HEK293 (cell line): ENCODE data around the gene ALG11.

Source experiments
- ATF2 ChIP-seq: fragments of 450-650 bp; formaldehyde crosslinking; IDR thresholded peaks from 2 replicates; pipeline ENCODE4 v1.5.1; 2016; ENCODE audit warnings: missing biosample characterization, missing genetic modification characterization, low read depth
- CTCF ChIP-seq: fragments of 450-650 bp; formaldehyde crosslinking; IDR thresholded peaks from 2 replicates; pipeline ENCODE4 v1.5.1; 2016; ENCODE audit warnings: missing biosample characterization, missing genetic modification characterization
- KLF10 ChIP-seq: fragments of 450-650 bp; IDR thresholded peaks from 2 replicates; pipeline ENCODE4 v1.5.1; 2018; ENCODE audit warnings: missing biosample characterization, mild to moderate bottlenecking, missing genetic modification characterization
- MYNN ChIP-seq: fragments of 450-650 bp; formaldehyde crosslinking; IDR thresholded peaks from 2 replicates; pipeline ENCODE4 v1.5.1; 2016; ENCODE audit warnings: missing biosample characterization, missing genetic modification characterization, borderline replicate concordance
- SALL2 ChIP-seq: fragments of 450-650 bp; formaldehyde crosslinking; IDR thresholded peaks from 2 replicates; pipeline ENCODE4 v1.5.0; 2017; ENCODE audit warnings: missing biosample characterization, mild to moderate bottlenecking, missing genetic modification characterization, borderline replicate concordance
- ZFP3 ChIP-seq: fragments of 450-650 bp; formaldehyde crosslinking; IDR thresholded peaks from 2 replicates; pipeline ENCODE4 v1.5.1; 2016; ENCODE audit warnings: low read depth, missing biosample characterization, missing genetic modification characterization
- ZNF202 ChIP-seq: fragments of 450-650 bp; formaldehyde crosslinking; IDR thresholded peaks from 2 replicates; pipeline ENCODE4 v1.5.1; 2016; ENCODE audit warnings: missing biosample characterization, missing genetic modification characterization, borderline replicate concordance
- ZNF362 ChIP-seq: fragments of 450-650 bp; formaldehyde crosslinking; IDR thresholded peaks from 2 replicates; pipeline ENCODE4 v1.5.1; 2016; ENCODE audit warnings: missing biosample characterization, missing genetic modification characterization
- ZNF433 ChIP-seq: fragments of 450-650 bp; formaldehyde crosslinking; IDR thresholded peaks from 2 replicates; pipeline ENCODE4 v1.5.1; 2016; ENCODE audit warnings: missing biosample characterization, missing genetic modification characterization, low read depth
- ZNF514 ChIP-seq: fragments of 450-650 bp; formaldehyde crosslinking; IDR thresholded peaks from 2 replicates; pipeline ENCODE4 v1.5.1; 2016; ENCODE audit warnings: missing biosample characterization, missing genetic modification characterization

GRCh38 chr13:52011632-52012511 lies at the start of gene ALG11:
- no peak for TF ChIP-seq ZFP3 (tag by site-specific recombination)
- TF ChIP-seq CTCF, result no peak; the same call in 1 of the 2 replicates
- no peak for TF ChIP-seq ZNF433 (tag by site-specific recombination)
- no peak for TF ChIP-seq ZNF202 (tag by site-specific recombination)
- TF ChIP-seq KLF10 (tag by site-specific recombination), result peak; percentile 92
- no peak for TF ChIP-seq ZNF362 (tag by site-specific recombination)
- no peak for TF ChIP-seq ATF2
- no peak for TF ChIP-seq ZNF514 (tag by site-specific recombination)
- no peak for TF ChIP-seq MYNN (tag by site-specific recombination)
- no peak for TF ChIP-seq SALL2 (tag by site-specific recombination)
